Uterus (tissue), 2 donors: ENCODE data around the gene PCDHGC5.

Experiments
- CTCF ChIP-seq, 4 experiments: fragments of 200-600 bp in 2 of 4; fragments of 450-650 bp in 2 of 4; sonication (generic) in 2 of 4; IDR thresholded peaks; one replicate each; pipeline ENCODE4 v1.5.1; 2016 to 2019; ENCODE audit warnings: antibody characterized with exemption in 4 of 4, mild to moderate bottlenecking in 2 of 4, moderate library complexity in 1 of 4
- POLR2A ChIP-seq, 2 donors: fragments of 450-650 bp; IDR thresholded peaks; one replicate each; pipeline ENCODE4 v1.6.1; 2016; ENCODE audit warnings: antibody characterized with exemption in 2 of 2, mild to moderate bottlenecking in 1 of 2, moderate library complexity in 1 of 2

DNA sequence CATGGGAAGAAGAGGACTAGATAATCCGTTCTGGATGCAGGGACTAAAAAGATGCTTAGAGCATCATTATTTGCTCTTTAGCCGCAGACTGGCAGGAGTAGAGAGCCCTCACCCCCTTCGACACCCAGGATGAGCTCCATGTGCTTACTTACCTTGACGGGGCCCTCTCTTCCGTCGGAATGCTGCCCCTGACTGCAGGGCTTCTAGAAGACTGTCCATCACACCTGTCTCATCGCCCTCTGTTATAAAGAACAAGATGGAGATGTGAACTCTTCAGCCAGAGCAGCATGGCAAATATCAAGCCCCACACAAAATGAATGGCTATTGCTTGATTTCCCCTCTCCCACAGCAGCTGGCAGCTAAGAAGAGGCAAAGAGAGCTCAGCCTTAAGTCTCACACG, 35.1 kb downstream of the PCDHGC5 start:
- TF ChIP-seq CTCF (IDR thresholded peaks at IDR 0.05) (no peak), POLR2A (IDR thresholded peaks at IDR 0.05) (no peak)
